Keratinocyte (primary cell): ENCODE measurements around the gene ATF6B. TPM values are rescaled to one million over a fixed set of nuclear protein-coding genes. Genes with fewer than 3 reads are reported as not detected.

Source experiments
- DNase-seq: peaks from one replicate; pipeline ENCODE4 v3.0.0-alpha.2; 2011; ENCODE audit warnings: low read depth, missing footprints, low spot score
- FAIRE-seq: peaks from 2 replicates; lab custom pipeline; 2011; peaks lifted over from hg19 to GRCh38; lab: Jason Lieb, UNC
- H2AFZ ChIP-seq: 2 replicates; pipeline ENCODE4 v1.6.0; 2012; ENCODE audit warnings: low read length, control low read depth, inconsistent platforms; ENCODE audit not compliant: control insufficient read depth
- H3K27ac ChIP-seq: 2 replicates; pipeline ENCODE4 v1.5.1; 2011; ENCODE audit warnings: low read length; ENCODE audit not compliant: control insufficient read depth, insufficient read depth
- H3K27me3 ChIP-seq: 3 replicates; pipeline ENCODE4 v1.6.0; 2011; ENCODE audit warnings: low read length; ENCODE audit not compliant: control insufficient read depth, insufficient read depth; ENCODE audit errors: extremely low read depth
- H3K36me3 ChIP-seq, 2 experiments: 2 replicates in 1 of 2; 3 replicates in 1 of 2; pipeline ENCODE4 v1.5.1; 2011; ENCODE audit warnings: low read length in 2 of 2, mild to moderate bottlenecking in 1 of 2; ENCODE audit not compliant: control insufficient read depth in 2 of 2, insufficient read depth in 2 of 2; ENCODE audit errors: extremely low read depth in 1 of 2
- H3K4me1 ChIP-seq: 3 replicates; pipeline ENCODE4 v1.5.1; 2011; ENCODE audit warnings: low read length; ENCODE audit not compliant: control insufficient read depth, insufficient read depth; ENCODE audit errors: extremely low read depth
- H3K4me2 ChIP-seq: 3 replicates; pipeline ENCODE4 v1.6.0; 2011; ENCODE audit warnings: low read depth, low read length; ENCODE audit not compliant: control insufficient read depth, insufficient read depth; ENCODE audit errors: extremely low read depth
- H3K4me3 ChIP-seq, 3 experiments: fragments of 200-600 bp in 1 of 3; sonication (generic) in 1 of 3; 2 replicates in 2 of 3; 3 replicates in 1 of 3; pipeline ENCODE4 v1.5.1; 2011 to 2016; ENCODE audit warnings: low read length in 3 of 3, mild to moderate bottlenecking in 3 of 3, control low read depth in 2 of 3, inconsistent platforms in 1 of 3, low read depth in 1 of 3, mixed read lengths in 1 of 3, mixed run types in 1 of 3, moderate library complexity in 1 of 3; ENCODE audit not compliant: control insufficient read depth in 2 of 3, insufficient read depth in 2 of 3; ENCODE audit errors: extremely low read depth in 1 of 3
- H3K79me2 ChIP-seq: 2 replicates; pipeline ENCODE4 v1.6.0; 2012; ENCODE audit warnings: low read length; ENCODE audit not compliant: control insufficient read depth, insufficient read depth
- H3K9ac ChIP-seq: 3 replicates; pipeline ENCODE4 v1.6.0; 2011; ENCODE audit warnings: low read length; ENCODE audit not compliant: control insufficient read depth, insufficient read depth; ENCODE audit errors: extremely low read depth
- H3K9me1 ChIP-seq: 3 replicates; pipeline ENCODE4 v1.6.0; 2011; ENCODE audit warnings: low read length; ENCODE audit not compliant: control insufficient read depth, insufficient read depth; ENCODE audit errors: extremely low read depth
- H3K9me3 ChIP-seq: 2 replicates; pipeline ENCODE4 v1.5.1; 2012; ENCODE audit warnings: low read depth, low read length; ENCODE audit not compliant: control insufficient read depth
- H4K20me1 ChIP-seq: 3 replicates; pipeline ENCODE4 v1.6.0; 2011; ENCODE audit warnings: low read length; ENCODE audit not compliant: control insufficient read depth, insufficient read depth; ENCODE audit errors: extremely low read depth
- EZH2 ChIP-seq: IDR thresholded peaks from one replicate; pipeline ENCODE4 v1.6.1; 2012; ENCODE audit warnings: inconsistent platforms, mild to moderate bottlenecking, low read length, moderate library complexity
- dilution Hi-C: fragments of 300-500 bp; cut with MboI; formaldehyde crosslinking; loops from one replicate; pipeline ENCODE4 v1.7.0; 2020; ENCODE audit warnings: low sequenced_read_pairs; ENCODE audit not compliant: extremely low pct_ligation_motif_present
- polyA plus RNA-seq, 5 experiments: library from polyadenylated mRNA; depleted of rRNA in 3 of 5; stranded (reverse) in 3 of 5; stranded (forward) in 1 of 5; unstranded in 1 of 5; fragments of >200 nt; gene quantifications; 1 replicate in 1 of 5; 2 replicates in 3 of 5; 3 replicates in 1 of 5; pipeline versions ENCODE4 v1.2.1 to v1.2.3, GENCODE V29; 2011 to 2012; ENCODE audit warnings: missing spikeins in 2 of 5, low read depth in 1 of 5, low replicate concordance in 1 of 5
- TF ChIP-seq, protein P1 (sequence below), 3 experiments: IDR thresholded peaks in 1 of 3; conservative IDR thresholded peaks in 1 of 3; optimal IDR thresholded peaks in 1 of 3; 2 replicates in 2 of 3; 3 replicates in 1 of 3; pipeline versions ENCODE3 to v1.5.1; 2011; ENCODE audit warnings: low read length in 3 of 3, mild to moderate bottlenecking in 3 of 3, moderate library complexity in 2 of 3, control low read depth in 1 of 3, inconsistent platforms in 1 of 3; ENCODE audit not compliant: insufficient read depth in 2 of 3; ENCODE audit errors: extremely low read depth in 1 of 3

The ATF6B gene
- polyA plus RNA-seq, 1 donor (not counting 4 experiments of a cell fraction or from before 2014, with no cell fraction given): 30.4 TPM

DNA sequence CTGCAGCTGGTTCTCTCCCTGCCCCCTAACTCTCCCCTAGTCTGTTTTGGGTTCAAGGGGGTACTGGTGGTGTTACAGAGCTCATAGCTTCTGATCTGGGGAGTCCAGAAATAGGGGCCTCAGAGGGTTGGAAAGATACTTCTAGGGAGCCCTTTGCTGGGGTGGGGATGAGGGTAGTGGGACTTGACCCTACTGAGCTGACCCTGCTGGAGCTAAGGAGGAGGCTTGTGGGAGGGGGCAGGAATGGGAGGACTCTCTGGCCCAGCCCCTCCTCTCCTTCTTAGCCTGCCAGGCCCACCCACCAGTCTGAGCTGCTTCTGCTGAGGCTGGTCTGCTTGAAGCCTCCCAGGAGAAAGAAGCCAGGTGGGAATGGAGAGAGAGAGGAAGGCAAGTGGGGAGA lies 36.2 kb upstream of the ATF6B start, which contains the start of gene EGFL8:
EGFL8 (plus strand) TSS at position 301 of the 400 bp plus-strand sequence. CDS start 1,571 bp downstream, outside the sequence.
- no peak within 1 kb of the TSS for H2AFZ ChIP-seq
- H3K9me3 ChIP-seq: no peaks in the 10 kb centered on the region
- no peak for TF ChIP-seq EZH2
- TF ChIP-seq, protein P1, sequence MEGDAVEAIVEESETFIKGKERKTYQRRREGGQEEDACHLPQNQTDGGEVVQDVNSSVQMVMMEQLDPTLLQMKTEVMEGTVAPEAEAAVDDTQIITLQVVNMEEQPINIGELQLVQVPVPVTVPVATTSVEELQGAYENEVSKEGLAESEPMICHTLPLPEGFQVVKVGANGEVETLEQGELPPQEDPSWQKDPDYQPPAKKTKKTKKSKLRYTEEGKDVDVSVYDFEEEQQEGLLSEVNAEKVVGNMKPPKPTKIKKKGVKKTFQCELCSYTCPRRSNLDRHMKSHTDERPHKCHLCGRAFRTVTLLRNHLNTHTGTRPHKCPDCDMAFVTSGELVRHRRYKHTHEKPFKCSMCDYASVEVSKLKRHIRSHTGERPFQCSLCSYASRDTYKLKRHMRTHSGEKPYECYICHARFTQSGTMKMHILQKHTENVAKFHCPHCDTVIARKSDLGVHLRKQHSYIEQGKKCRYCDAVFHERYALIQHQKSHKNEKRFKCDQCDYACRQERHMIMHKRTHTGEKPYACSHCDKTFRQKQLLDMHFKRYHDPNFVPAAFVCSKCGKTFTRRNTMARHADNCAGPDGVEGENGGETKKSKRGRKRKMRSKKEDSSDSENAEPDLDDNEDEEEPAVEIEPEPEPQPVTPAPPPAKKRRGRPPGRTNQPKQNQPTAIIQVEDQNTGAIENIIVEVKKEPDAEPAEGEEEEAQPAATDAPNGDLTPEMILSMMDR (optimal IDR thresholded peaks at IDR 0.05 in 1 of 3, IDR thresholded peaks at IDR 0.05 in 1 of 3, conservative IDR thresholded peaks at IDR 0.05 in 1 of 3; ENCODE audit: extremely low read depth in 1 of 3, insufficient read depth in 2 of 3, low read length in 3 of 3): no peak
- no peak for DNase-seq
- no peaks in the 10 kb centered on the region for H3K9me1 ChIP-seq
- H3K4me2 ChIP-seq: no peak within 1 kb of the TSS
- no peaks in the 10 kb centered on the region for H4K20me1 ChIP-seq
- H3K9ac ChIP-seq: no peak within 1 kb of the TSS
- dilution Hi-C loops: no loop called here
- no peak within 1 kb of the TSS for H3K27ac ChIP-seq
- no peaks in the 10 kb centered on the region for H3K4me1 ChIP-seq
- FAIRE-seq: no peak
- no peak within 1 kb of the TSS for H3K4me3 ChIP-seq
- peaks cover 11 to 13% of the 10 kb centered on the region in 2 experiments for H3K36me3 ChIP-seq
- no peaks in the 10 kb centered on the region for H3K79me2 ChIP-seq
- no peaks in the 10 kb centered on the region for H3K27me3 ChIP-seq

DNA sequence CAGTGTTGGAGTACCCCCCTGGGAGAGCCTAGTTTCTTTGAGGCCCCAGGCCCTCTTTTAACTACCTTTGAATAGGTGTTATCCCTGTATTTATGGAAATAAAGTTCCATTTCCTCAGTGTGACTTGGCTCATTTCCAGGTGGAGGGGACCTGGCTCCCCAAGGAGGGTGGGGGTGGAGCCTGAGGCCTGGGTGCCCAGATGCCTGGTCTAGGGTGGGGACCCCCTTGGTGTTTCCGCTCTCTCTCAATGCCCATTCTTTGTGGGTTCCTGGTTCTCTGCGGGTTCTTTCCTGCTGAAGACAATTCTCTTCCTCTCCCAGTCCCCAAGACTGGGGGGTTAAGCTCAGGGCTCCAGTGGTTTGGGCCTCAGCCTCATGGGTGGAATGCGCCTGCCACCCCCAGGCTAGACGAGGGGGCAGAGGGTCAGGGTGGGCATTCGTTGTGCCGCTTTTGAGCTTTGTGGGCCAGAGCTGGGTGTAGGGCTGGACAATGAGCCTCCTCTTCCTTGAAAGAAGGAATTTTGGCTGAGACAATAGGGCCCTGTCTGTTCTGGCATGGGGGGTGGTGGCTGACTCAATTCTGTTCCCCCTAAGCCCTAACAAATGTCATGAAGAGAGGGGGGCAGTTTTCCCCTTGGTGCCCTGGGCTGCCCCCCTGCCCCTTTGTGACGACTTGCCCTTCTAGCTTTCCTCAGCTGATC lies 35.7 kb upstream of the ATF6B start:
- peaks cover 10 to 13% of the 10 kb centered on the region in 2 experiments for H3K36me3 ChIP-seq
- no peaks in the 10 kb centered on the region for H3K9me1 ChIP-seq
- no peaks in the 10 kb centered on the region for H3K9me3 ChIP-seq
- FAIRE-seq (no peak), DNase-seq (no peak)
- dilution Hi-C loops: no loop called here
- no peaks in the 10 kb centered on the region for H3K79me2 ChIP-seq
- no peak overlapping the region for H2AFZ ChIP-seq
- no peaks in the 10 kb centered on the region for H4K20me1 ChIP-seq
- H3K9ac ChIP-seq: no peak overlapping the region
- no peak overlapping the region for H3K27ac ChIP-seq
- H3K4me2 ChIP-seq: no peak overlapping the region
- H3K4me1 ChIP-seq: no peaks in the 10 kb centered on the region
- H3K27me3 ChIP-seq: no peaks in the 10 kb centered on the region
- H3K4me3 ChIP-seq: no peak overlapping the region
- TF ChIP-seq, protein P1 (optimal IDR thresholded peaks at IDR 0.05 in 1 of 3, IDR thresholded peaks at IDR 0.05 in 1 of 3, conservative IDR thresholded peaks at IDR 0.05 in 1 of 3; ENCODE audit: extremely low read depth in 1 of 3, insufficient read depth in 2 of 3, low read length in 3 of 3): no peak
- no peak for TF ChIP-seq EZH2
